Measurements from ENCODE around the gene CPED1.

CPED1 gene

DNA sequence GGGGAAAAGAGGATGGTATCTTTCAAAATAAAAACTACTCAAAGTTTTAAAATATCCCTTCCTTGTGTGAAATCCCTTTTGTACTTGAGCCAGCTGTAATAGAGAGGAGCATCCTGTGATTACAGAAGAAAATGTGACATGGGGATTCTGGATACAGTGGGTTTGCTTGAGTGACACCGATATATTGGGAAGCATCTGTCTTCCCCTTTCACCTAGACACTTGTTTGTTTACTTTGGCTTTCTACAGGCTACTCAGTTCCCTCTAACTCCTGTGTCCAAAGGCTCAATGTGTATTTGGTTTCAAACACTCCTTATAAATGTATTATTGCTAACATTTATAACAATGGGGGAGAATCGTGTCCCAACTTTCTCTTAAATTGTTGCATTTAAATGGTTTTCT, 24.4 kb downstream of the CPED1 start:
- Histone ChIP-seq H3K36me3 (ENCODE audit: low read depth) (no peaks in the 10 kb centered on the region), H3K27ac (ENCODE audit: poor library complexity, severe bottlenecking) (no peak overlapping the region), H3K4me1 (ENCODE audit: insufficient read depth, poor library complexity, severe bottlenecking) (no peaks in the 10 kb centered on the region), H3K4me3 (ENCODE audit: severe bottlenecking) (no peak overlapping the region), H3K27me3 (ENCODE audit: insufficient read depth, poor library complexity, severe bottlenecking) (no peaks in the 10 kb centered on the region), H3K9me3 (ENCODE audit: severe bottlenecking) (no peaks in the 10 kb centered on the region)
- ATAC-seq (ENCODE audit: low read depth): no peak
- TF ChIP-seq, protein P1, sequence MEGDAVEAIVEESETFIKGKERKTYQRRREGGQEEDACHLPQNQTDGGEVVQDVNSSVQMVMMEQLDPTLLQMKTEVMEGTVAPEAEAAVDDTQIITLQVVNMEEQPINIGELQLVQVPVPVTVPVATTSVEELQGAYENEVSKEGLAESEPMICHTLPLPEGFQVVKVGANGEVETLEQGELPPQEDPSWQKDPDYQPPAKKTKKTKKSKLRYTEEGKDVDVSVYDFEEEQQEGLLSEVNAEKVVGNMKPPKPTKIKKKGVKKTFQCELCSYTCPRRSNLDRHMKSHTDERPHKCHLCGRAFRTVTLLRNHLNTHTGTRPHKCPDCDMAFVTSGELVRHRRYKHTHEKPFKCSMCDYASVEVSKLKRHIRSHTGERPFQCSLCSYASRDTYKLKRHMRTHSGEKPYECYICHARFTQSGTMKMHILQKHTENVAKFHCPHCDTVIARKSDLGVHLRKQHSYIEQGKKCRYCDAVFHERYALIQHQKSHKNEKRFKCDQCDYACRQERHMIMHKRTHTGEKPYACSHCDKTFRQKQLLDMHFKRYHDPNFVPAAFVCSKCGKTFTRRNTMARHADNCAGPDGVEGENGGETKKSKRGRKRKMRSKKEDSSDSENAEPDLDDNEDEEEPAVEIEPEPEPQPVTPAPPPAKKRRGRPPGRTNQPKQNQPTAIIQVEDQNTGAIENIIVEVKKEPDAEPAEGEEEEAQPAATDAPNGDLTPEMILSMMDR (IDR thresholded peaks at IDR 0.05; ENCODE audit: poor library complexity, severe bottlenecking): no peak
- DNase-seq (ENCODE audit: low spot score): no peak

DNA sequence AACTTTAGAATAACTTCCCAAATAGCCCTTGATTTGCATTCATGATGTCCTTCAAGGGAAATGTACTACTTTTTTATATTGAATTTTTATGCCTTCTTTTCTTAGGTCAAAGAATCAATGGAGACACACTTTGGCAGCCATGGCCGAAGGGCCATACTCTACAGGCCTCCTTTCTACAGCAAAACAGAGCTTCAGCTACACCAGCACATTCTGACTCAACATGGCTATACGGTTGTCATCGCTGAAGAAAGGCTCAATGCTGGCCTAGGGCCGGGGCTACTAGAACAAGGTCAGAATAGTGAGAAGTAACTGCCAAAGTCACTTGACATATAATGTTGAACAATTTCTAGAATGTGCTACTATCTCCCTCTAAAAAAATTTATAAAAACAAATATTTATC, 27.0 kb downstream of the CPED1 start:
- DNase-seq (ENCODE audit: low spot score): no peak
- H3K27ac ChIP-seq (ENCODE audit: poor library complexity, severe bottlenecking): no peak overlapping the region
- H3K36me3 ChIP-seq (ENCODE audit: low read depth): no peaks in the 10 kb centered on the region
- TF ChIP-seq, protein P1 (IDR thresholded peaks at IDR 0.05; ENCODE audit: poor library complexity, severe bottlenecking): no peak
- H3K9me3 ChIP-seq (ENCODE audit: severe bottlenecking): no peaks in the 10 kb centered on the region
- no peaks in the 10 kb centered on the region for H3K27me3 ChIP-seq (ENCODE audit: insufficient read depth, poor library complexity, severe bottlenecking)
- no peak for ATAC-seq (ENCODE audit: low read depth)
- peaks cover 12% of the 10 kb centered on the region for H3K4me1 ChIP-seq (ENCODE audit: insufficient read depth, poor library complexity, severe bottlenecking)
- H3K4me3 ChIP-seq (ENCODE audit: severe bottlenecking): no peak overlapping the region

GRCh38 chr7:121016966-121017365, 28.5 kb downstream of the CPED1 start:
- ATAC-seq (ENCODE audit: low read depth) (no peak), DNase-seq (ENCODE audit: low spot score) (no peak)
- H3K4me1 ChIP-seq (ENCODE audit: insufficient read depth, poor library complexity, severe bottlenecking): peaks cover 21% of the 10 kb centered on the region
- TF ChIP-seq, protein P1 (IDR thresholded peaks at IDR 0.05; ENCODE audit: poor library complexity, severe bottlenecking): no peak
- no peaks in the 10 kb centered on the region for H3K36me3 ChIP-seq (ENCODE audit: low read depth)
- no peaks in the 10 kb centered on the region for H3K27me3 ChIP-seq (ENCODE audit: insufficient read depth, poor library complexity, severe bottlenecking)
- H3K4me3 ChIP-seq (ENCODE audit: severe bottlenecking): no peak overlapping the region
- no peak overlapping the region for H3K27ac ChIP-seq (ENCODE audit: poor library complexity, severe bottlenecking)
- H3K9me3 ChIP-seq (ENCODE audit: severe bottlenecking): no peaks in the 10 kb centered on the region

DNA sequence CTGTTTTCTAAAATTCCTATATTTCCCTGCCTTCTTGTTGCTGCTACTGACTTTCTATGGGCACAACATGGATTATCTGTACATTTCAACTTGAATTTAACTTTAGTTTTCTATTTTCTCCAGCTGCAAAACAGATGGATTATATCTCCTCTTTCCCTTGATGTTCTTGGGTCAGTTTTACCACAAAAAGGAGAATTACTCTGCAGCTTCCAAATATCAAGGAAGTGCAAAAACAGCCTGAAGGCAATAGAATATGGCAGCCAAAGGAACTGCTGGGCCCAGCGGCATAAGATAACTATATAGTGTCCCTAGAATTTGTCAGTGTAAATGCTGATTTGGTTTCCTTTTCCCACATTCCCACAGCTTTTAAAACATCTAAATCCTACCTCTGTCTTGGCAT, 29.1 kb downstream of the CPED1 start:
- Histone ChIP-seq H3K4me3 (ENCODE audit: severe bottlenecking) (no peak overlapping the region), H3K27me3 (ENCODE audit: insufficient read depth, poor library complexity, severe bottlenecking) (no peaks in the 10 kb centered on the region), H3K36me3 (ENCODE audit: low read depth) (no peaks in the 10 kb centered on the region), H3K9me3 (ENCODE audit: severe bottlenecking) (no peaks in the 10 kb centered on the region), H3K4me1 (ENCODE audit: insufficient read depth, poor library complexity, severe bottlenecking) (peaks cover 21% of the 10 kb centered on the region), H3K27ac (ENCODE audit: poor library complexity, severe bottlenecking) (no peak overlapping the region)
- ATAC-seq (ENCODE audit: low read depth) (no peak), DNase-seq (ENCODE audit: low spot score) (no peak)
- TF ChIP-seq, protein P1 (IDR thresholded peaks at IDR 0.05; ENCODE audit: poor library complexity, severe bottlenecking): no peak

DNA sequence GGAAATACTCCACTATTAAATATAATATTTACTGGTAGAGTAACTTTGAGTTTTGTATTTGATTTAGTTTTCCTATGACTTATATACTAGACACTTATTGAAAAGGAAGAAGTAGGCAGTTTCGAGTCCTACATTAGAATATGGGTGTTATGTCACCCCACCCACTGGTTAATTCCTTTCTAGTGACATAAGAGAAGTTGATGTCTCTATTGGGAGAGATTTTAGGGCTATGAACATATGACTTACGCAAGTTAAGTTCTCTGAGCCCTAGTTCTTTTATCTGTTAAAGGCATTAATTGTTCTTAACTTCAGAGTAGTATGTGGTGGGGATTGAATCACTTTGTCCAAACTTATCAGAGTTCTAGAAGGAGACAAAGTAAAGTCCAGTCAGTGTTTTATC, 30.5 kb downstream of the CPED1 start:
- Histone ChIP-seq H3K36me3 (ENCODE audit: low read depth) (no peaks in the 10 kb centered on the region), H3K27ac (ENCODE audit: poor library complexity, severe bottlenecking) (no peak overlapping the region)

More for the DNA sequence above, 30.5 kb downstream of the CPED1 start:
- TF ChIP-seq, protein P1 (IDR thresholded peaks at IDR 0.05; ENCODE audit: poor library complexity, severe bottlenecking): no peak
- ATAC-seq (ENCODE audit: low read depth) (no peak), DNase-seq (ENCODE audit: low spot score) (no peak)
- H3K4me1 ChIP-seq (ENCODE audit: insufficient read depth, poor library complexity, severe bottlenecking): peaks cover 21% of the 10 kb centered on the region
- H3K27me3 ChIP-seq (ENCODE audit: insufficient read depth, poor library complexity, severe bottlenecking): no peaks in the 10 kb centered on the region
- H3K4me3 ChIP-seq (ENCODE audit: severe bottlenecking): no peak overlapping the region
- no peaks in the 10 kb centered on the region for H3K9me3 ChIP-seq (ENCODE audit: severe bottlenecking)

Measured in RWPE2 (cell line).